Tibial artery (tissue), 4 donors: ENCODE measurements around the gene THRSP.
"Not testable (repeated sequence)": the region's sequence is repeated elsewhere in the genome, so short reads cannot be mapped to it uniquely, and the experiment has no call there.

Source experiments
- DNase-seq, 2 donors: peaks; one replicate each; pipeline ENCODE4 v3.0.0-alpha.2; 2019
- H3K27ac ChIP-seq, 2 donors: fragments of 200-600 bp; sonication (generic) in 1 of 2; 1 replicate in 1 of 2; 2 replicates in 1 of 2; pipeline ENCODE4 v1.5.1; 2018 to 2019; ENCODE audit warnings: mild to moderate bottlenecking in 1 of 2
- H3K27me3 ChIP-seq, 2 donors: fragments of 200-600 bp; sonication (generic) in 1 of 2; one replicate each; pipeline versions ENCODE4 v1.5.1 to v1.6.0; 2016 to 2019
- H3K36me3 ChIP-seq, 3 donors: fragments of 200-600 bp; sonication (generic) in 2 of 3; one replicate each; pipeline ENCODE4 v1.5.1; 2016 to 2019; ENCODE audit warnings: mild to moderate bottlenecking in 2 of 3
- H3K4me1 ChIP-seq, 4 donors: fragments of 200-600 bp; sonication (generic) in 2 of 4; 1 replicate in 3 of 4; 2 replicates in 1 of 4; pipeline ENCODE4 v1.5.1; 2016 to 2019
- H3K4me3 ChIP-seq, 2 donors: fragments of 200-600 bp; sonication (generic) in 1 of 2; 1 replicate in 1 of 2; 2 replicates in 1 of 2; pipeline ENCODE4 v1.5.1; 2018 to 2019; ENCODE audit warnings: mild to moderate bottlenecking in 2 of 2
- H3K9me3 ChIP-seq, 3 donors: fragments of 200-600 bp; sonication (generic) in 1 of 3; one replicate each; pipeline ENCODE4 v1.5.1; 2016 to 2019
- intact Hi-C: fragments of 100-400 bp; cut with DNase I; formaldehyde crosslinking; loops from one replicate; pipeline ENCODE4 v1.15.0; 2023; ENCODE audit warnings: low total_unique reads
- TF ChIP-seq, protein P1 (sequence below), 2 experiments: fragments of 200-600 bp in 1 of 2; fragments of 450-650 bp in 1 of 2; IDR thresholded peaks; one replicate each; pipeline ENCODE4 v1.5.1; 2017 to 2019; ENCODE audit warnings: antibody characterized with exemption in 2 of 2, mild to moderate bottlenecking in 1 of 2, moderate library complexity in 1 of 2

The THRSP gene

GRCh38 chr11:78081583-78081982 lies 17.9 kb downstream of the THRSP start:
- no peak for DNase-seq
- peaks cover 0 to 28% (median 25%) of the 10 kb centered on the region in 4 donors for H3K4me1 ChIP-seq
- TF ChIP-seq, protein P1, sequence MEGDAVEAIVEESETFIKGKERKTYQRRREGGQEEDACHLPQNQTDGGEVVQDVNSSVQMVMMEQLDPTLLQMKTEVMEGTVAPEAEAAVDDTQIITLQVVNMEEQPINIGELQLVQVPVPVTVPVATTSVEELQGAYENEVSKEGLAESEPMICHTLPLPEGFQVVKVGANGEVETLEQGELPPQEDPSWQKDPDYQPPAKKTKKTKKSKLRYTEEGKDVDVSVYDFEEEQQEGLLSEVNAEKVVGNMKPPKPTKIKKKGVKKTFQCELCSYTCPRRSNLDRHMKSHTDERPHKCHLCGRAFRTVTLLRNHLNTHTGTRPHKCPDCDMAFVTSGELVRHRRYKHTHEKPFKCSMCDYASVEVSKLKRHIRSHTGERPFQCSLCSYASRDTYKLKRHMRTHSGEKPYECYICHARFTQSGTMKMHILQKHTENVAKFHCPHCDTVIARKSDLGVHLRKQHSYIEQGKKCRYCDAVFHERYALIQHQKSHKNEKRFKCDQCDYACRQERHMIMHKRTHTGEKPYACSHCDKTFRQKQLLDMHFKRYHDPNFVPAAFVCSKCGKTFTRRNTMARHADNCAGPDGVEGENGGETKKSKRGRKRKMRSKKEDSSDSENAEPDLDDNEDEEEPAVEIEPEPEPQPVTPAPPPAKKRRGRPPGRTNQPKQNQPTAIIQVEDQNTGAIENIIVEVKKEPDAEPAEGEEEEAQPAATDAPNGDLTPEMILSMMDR (IDR thresholded peaks at IDR 0.05) = no peak
- H3K9me3 ChIP-seq = no peaks in the 10 kb centered on the region
- no peaks in the 10 kb centered on the region for H3K36me3 ChIP-seq
- intact Hi-C loops = no loop called here
- H3K27ac ChIP-seq = no peak overlapping the region
- no peaks in the 10 kb centered on the region for H3K27me3 ChIP-seq
- no peak overlapping the region for H3K4me3 ChIP-seq

GRCh38 chr11:78082146-78082545 lies 18.5 kb downstream of the THRSP start:
- DNase-seq = no peak
- no peak overlapping the region for H3K4me3 ChIP-seq
- intact Hi-C loops = no loop called here
- H3K27ac ChIP-seq = no peak overlapping the region
- TF ChIP-seq, protein P1 (IDR thresholded peaks at IDR 0.05) = no peak
- H3K36me3 ChIP-seq = no peaks in the 10 kb centered on the region
- H3K27me3 ChIP-seq = no peaks in the 10 kb centered on the region
- H3K4me1 ChIP-seq = peaks cover 0 to 23% (median 20%) of the 10 kb centered on the region in 4 donors
- H3K9me3 ChIP-seq = no peaks in the 10 kb centered on the region

GRCh38 chr11:78083021-78083420 lies 19.4 kb downstream of the THRSP start:
- Histone ChIP-seq H3K4me3 (no peak overlapping the region), H3K27ac (no peak overlapping the region), H3K9me3 (no peaks in the 10 kb centered on the region), H3K27me3 (no peaks in the 10 kb centered on the region), H3K36me3 (no peaks in the 10 kb centered on the region), H3K4me1 (peaks cover 0 to 14% (median 11%) of the 10 kb centered on the region in 4 donors)
- TF ChIP-seq, protein P1 (IDR thresholded peaks at IDR 0.05) = no peak
- intact Hi-C loops = no loop called here
- no peak for DNase-seq

DNA sequence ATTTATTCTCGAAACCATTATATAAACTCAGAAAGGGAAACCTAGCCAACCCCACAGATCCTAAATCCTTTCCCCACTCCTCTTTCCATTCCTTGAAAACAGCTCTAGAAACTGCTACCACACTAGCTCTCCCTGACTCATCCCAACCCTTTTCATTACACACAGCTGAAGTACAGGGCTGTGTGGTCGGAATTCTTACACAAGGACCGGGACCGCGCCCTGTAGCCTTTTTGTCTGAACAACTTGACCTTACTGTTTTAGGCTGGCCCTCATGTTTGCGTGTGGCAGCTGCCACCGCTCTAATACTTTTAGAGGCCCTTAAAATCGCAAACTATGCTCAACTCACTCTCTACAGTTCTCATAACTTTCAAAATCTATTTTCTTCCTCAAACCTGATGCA lies 20.8 kb downstream of the THRSP start:
- H3K4me1 ChIP-seq, H3K27ac ChIP-seq, H3K27me3 ChIP-seq, H3K9me3 ChIP-seq, DNase-seq, intact Hi-C loops, H3K4me3 ChIP-seq, H3K36me3 ChIP-seq: not testable (repeated sequence)

DNA sequence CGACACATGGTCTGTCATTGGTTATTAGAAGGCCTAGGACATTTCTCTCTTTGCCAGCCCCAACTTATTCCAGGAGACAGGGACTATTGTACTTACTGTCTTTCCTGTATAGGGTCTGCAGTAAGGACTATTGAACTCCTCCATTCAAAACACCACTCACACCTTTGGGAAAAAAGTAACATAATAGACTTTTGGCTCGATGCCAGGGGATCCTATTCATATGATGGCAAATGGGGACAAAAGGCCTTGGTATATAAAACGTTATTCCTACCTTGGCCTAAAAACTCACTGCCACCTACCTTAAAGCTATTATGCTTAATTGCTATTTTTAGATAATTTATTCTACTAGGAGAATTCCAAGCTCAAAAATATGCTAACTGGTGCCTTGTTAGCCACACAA lies 22.3 kb downstream of the THRSP start:
- DNase-seq = no peak
- no peaks in the 10 kb centered on the region for H3K9me3 ChIP-seq
- TF ChIP-seq, protein P1 (IDR thresholded peaks at IDR 0.05) = no peak
- H3K27ac ChIP-seq = no peak overlapping the region
- no peaks in the 10 kb centered on the region for H3K27me3 ChIP-seq
- intact Hi-C loops = no loop called here
- H3K36me3 ChIP-seq = no peaks in the 10 kb centered on the region
- H3K4me3 ChIP-seq = no peak overlapping the region
- no peaks in the 10 kb centered on the region for H3K4me1 ChIP-seq

- DNase-seq, H3K27me3 ChIP-seq, H3K4me3 ChIP-seq, H3K4me1 ChIP-seq, intact Hi-C loops, H3K36me3 ChIP-seq, H3K27ac ChIP-seq, H3K9me3 ChIP-seq: not testable (repeated sequence)
Observed at GRCh38 chr11:78086521-78087074, 22.9 kb downstream of the THRSP start.

DNA sequence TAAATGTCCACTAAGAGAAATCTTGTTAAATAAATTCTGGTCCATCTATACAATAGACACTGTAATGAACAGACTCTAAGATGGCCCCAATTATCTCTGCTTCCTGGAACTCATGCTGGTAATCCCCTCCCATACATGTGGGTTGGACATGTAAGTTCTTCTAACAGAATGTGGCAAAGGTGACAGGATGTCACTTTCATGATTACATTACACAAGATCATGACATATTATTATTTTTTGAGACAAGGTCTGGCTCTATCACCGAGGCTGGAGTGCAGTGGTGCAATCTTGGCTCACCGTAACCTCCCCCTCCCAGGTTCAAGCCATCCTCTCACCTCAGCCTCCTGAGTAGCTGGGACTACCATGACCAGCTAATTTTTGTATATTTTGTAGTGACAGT lies 30.6 kb downstream of the THRSP start:
- H3K36me3 ChIP-seq = peaks cover 9 to 22% (median 12%) of the 10 kb centered on the region in 3 donors
- H3K4me1 ChIP-seq = no peaks in the 10 kb centered on the region
- no peak for DNase-seq
- no peak overlapping the region for H3K4me3 ChIP-seq
- H3K27ac ChIP-seq = no peak overlapping the region
- no peaks in the 10 kb centered on the region for H3K9me3 ChIP-seq
- intact Hi-C loops = no loop called here
- TF ChIP-seq, protein P1 (IDR thresholded peaks at IDR 0.05) = no peak
- H3K27me3 ChIP-seq = no peaks in the 10 kb centered on the region
